IPS-18c (cell line): ENCODE data around the gene SEC11A.
"Not testable (repeated sequence)": the region's sequence is repeated elsewhere in the genome, so short reads cannot be mapped to it uniquely, and the experiment has no call there.

ENCODE experiments used
- H3K4me3 ChIP-seq: 2 replicates; pipeline ENCODE4 v1.7.0; 2013; ENCODE audit warnings: low read depth, mild to moderate bottlenecking, low read length, moderate library complexity; ENCODE audit not compliant: insufficient read depth
- H3K9me3 ChIP-seq: one replicate; pipeline ENCODE4 v1.6.1; 2013; ENCODE audit warnings: mild to moderate bottlenecking, low read length, moderate library complexity; ENCODE audit not compliant: control insufficient read depth, insufficient read depth

The SEC11A gene

GRCh38 chr15:84699538-84700191 is 16.3 kb downstream of the SEC11A start:
- Histone ChIP-seq H3K9me3 (no peaks in the 10 kb centered on the region), H3K4me3 (no peak overlapping the region)

GRCh38 chr15:84697236-84697990 is 18.5 kb downstream of the SEC11A start:
- Histone ChIP-seq H3K4me3 (no peak overlapping the region), H3K9me3 (no peaks in the 10 kb centered on the region)

- no peak overlapping the region for H3K4me3 ChIP-seq
Observed at GRCh38 chr15:84696757-84697156, 19.2 kb downstream of the SEC11A start.

GRCh38 chr15:84690342-84690741 is 25.6 kb downstream of the SEC11A start:
- Histone ChIP-seq H3K4me3 (no peak overlapping the region), H3K9me3 (no peaks in the 10 kb centered on the region)

More at GRCh38 chr15:84696757-84697156, 19.2 kb downstream of the SEC11A start:
- H3K9me3 ChIP-seq, result no peaks in the 10 kb centered on the region

GRCh38 chr15:84689858-84690257 is 26.1 kb downstream of the SEC11A start:
- H3K9me3 ChIP-seq, result no peaks in the 10 kb centered on the region
- no peak overlapping the region for H3K4me3 ChIP-seq

- H3K4me3 ChIP-seq, H3K9me3 ChIP-seq: not testable (repeated sequence)
Observed at GRCh38 chr15:84686446-84686845, 29.5 kb downstream of the SEC11A start.

- Histone ChIP-seq H3K9me3 (no peaks in the 10 kb centered on the region), H3K4me3 (no peak overlapping the region)
Observed at GRCh38 chr15:84685304-84685703, 30.6 kb downstream of the SEC11A start.

- Histone ChIP-seq H3K4me3 (no peak overlapping the region), H3K9me3 (no peaks in the 10 kb centered on the region)
Observed at GRCh38 chr15:84684092-84684491, 31.8 kb downstream of the SEC11A start.

GRCh38 chr15:84681831-84682230 is 34.1 kb downstream of the SEC11A start:
- Histone ChIP-seq H3K9me3 (no peaks in the 10 kb centered on the region), H3K4me3 (no peak overlapping the region)

GRCh38 chr15:84671211-84671610 is 44.7 kb downstream of the SEC11A start:
- H3K4me3 ChIP-seq, result no peak overlapping the region
- H3K9me3 ChIP-seq, result no peaks in the 10 kb centered on the region

GRCh38 chr15:84669726-84670125 is 46.2 kb downstream of the SEC11A start:
- Histone ChIP-seq H3K4me3 (no peak overlapping the region), H3K9me3 (no peaks in the 10 kb centered on the region)

- H3K4me3 ChIP-seq, result no peak overlapping the region
Observed at GRCh38 chr15:84668221-84668982, 47.5 kb downstream of the SEC11A start.

GRCh38 chr15:84666373-84666772 is 49.6 kb downstream of the SEC11A start:
- Histone ChIP-seq H3K9me3 (no peaks in the 10 kb centered on the region), H3K4me3 (no peak overlapping the region)

More at GRCh38 chr15:84668221-84668982, 47.5 kb downstream of the SEC11A start:
- no peaks in the 10 kb centered on the region for H3K9me3 ChIP-seq

GRCh38 chr15:84661001-84661400 is 54.9 kb downstream of the SEC11A start:
- no peak overlapping the region for H3K4me3 ChIP-seq
- H3K9me3 ChIP-seq, result no peaks in the 10 kb centered on the region

GRCh38 chr15:84659904-84660781 is 55.8 kb downstream of the SEC11A start:
- H3K9me3 ChIP-seq, result no peaks in the 10 kb centered on the region
- H3K4me3 ChIP-seq, result no peak overlapping the region

- Histone ChIP-seq H3K4me3 (peak overlapping the region; percentile 47; the same call in 1 of the 2 replicates), H3K9me3 (no peaks in the 10 kb centered on the region)
Observed at GRCh38 chr15:84658788-84659411, 57.0 kb downstream of the SEC11A start.
